ENCODE measurements around the gene NKTR. TPM values are rescaled to one million over a fixed set of nuclear protein-coding genes. Genes with fewer than 3 reads are reported as not detected.

NKTR gene
- total and polyA plus RNA-seq, 2 of the 13 experiments (the other 11 are each of a cell fraction or from before 2014, with no cell fraction given): 41.3 to 59.6 TPM

DNA sequence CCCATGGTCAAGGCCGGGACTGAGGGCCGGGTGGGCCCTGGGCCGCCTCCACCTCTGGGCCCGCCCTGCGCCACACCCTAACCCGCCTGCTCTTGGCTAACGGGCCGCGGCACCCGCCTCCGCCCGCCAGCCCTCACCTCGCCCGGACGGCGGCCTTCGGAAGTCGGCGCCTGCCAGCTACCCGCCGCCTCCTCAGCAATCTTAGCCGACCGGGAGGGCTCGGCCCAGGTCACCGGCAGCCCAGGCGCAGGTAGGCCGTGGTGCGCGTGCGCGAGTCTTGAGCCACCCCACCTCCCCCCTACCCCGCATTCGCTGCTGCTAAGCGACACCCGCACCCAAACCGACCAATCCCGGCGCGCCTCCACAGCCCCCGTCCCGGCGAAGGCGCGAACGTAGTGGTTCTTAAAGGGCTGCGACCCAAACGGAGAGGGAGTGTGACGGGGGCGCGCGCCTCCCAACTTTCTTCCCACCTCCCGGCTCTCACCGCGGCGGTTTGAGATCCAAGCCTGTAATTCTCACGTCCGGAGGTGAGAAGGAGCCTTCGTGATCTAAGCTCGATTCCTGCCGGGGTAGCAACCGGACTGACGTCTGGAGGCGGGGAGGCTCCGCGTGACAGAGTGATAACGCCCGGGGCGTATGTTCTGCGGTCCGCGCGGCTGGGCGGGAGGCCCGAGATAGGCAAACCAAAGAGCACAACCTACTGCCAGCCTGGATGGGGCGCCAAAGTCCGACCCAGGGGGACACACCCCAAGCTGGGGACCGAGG is 18.6 kb upstream of the NKTR start, which contains the start of gene SEC22C (continued):
- TF ChIP-seq, protein P1, sequence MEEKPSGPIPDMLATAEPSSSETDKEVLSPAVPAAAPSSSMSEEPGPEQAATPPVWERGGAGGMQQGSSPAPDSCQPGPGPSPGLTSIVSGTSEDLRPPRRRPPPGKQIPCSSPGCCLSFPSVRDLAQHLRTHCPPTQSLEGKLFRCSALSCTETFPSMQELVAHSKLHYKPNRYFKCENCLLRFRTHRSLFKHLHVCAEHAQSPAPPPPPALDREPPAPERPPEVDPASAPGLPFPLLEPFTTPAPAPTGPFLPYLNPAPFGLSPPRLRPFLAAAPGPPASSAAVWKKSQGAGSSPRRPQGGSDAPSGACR (CRISPR knock-in tag; IDR thresholded peaks at IDR 0.05): no peak
- no peak for TF ChIP-seq CC2D1A (CRISPR knock-in tag; IDR thresholded peaks at IDR 0.05)
- TF ChIP-seq TOE1 (CRISPR knock-in tag; IDR thresholded peaks at IDR 0.05): no peak
- TF ChIP-seq ONECUT2 (CRISPR knock-in tag; IDR thresholded peaks at IDR 0.05): no peak
- TF ChIP-seq RFXAP (CRISPR knock-in tag; IDR thresholded peaks at IDR 0.05; ENCODE audit: borderline replicate concordance): peak; percentile 91; the same call in 1 of the 2 replicates
- TF ChIP-seq ZFP36 (IDR thresholded peaks at IDR 0.05; ENCODE audit: borderline replicate concordance, low read depth, low read length, partially characterized antibody): no peak
- no peak for TF ChIP-seq ELF1 (CRISPR knock-in tag; IDR thresholded peaks at IDR 0.05)
- no peak for TF ChIP-seq ZNF720 (CRISPR knock-in tag; IDR thresholded peaks at IDR 0.05)
- TF ChIP-seq, protein P2, sequence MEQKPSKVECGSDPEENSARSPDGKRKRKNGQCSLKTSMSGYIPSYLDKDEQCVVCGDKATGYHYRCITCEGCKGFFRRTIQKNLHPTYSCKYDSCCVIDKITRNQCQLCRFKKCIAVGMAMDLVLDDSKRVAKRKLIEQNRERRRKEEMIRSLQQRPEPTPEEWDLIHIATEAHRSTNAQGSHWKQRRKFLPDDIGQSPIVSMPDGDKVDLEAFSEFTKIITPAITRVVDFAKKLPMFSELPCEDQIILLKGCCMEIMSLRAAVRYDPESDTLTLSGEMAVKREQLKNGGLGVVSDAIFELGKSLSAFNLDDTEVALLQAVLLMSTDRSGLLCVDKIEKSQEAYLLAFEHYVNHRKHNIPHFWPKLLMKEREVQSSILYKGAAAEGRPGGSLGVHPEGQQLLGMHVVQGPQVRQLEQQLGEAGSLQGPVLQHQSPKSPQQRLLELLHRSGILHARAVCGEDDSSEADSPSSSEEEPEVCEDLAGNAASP (CRISPR knock-in tag; IDR thresholded peaks at IDR 0.05; ENCODE audit: borderline replicate concordance): peak; percentile 15; the same call in 1 of the 2 replicates
- TF ChIP-seq ZNF839 (CRISPR knock-in tag; IDR thresholded peaks at IDR 0.05; ENCODE audit: borderline replicate concordance): no peak
- no peak for TF ChIP-seq TBL1XR1 (IDR thresholded peaks at IDR 0.05; ENCODE audit: borderline replicate concordance, low read length, partially characterized antibody)
- TF ChIP-seq, protein P3, sequence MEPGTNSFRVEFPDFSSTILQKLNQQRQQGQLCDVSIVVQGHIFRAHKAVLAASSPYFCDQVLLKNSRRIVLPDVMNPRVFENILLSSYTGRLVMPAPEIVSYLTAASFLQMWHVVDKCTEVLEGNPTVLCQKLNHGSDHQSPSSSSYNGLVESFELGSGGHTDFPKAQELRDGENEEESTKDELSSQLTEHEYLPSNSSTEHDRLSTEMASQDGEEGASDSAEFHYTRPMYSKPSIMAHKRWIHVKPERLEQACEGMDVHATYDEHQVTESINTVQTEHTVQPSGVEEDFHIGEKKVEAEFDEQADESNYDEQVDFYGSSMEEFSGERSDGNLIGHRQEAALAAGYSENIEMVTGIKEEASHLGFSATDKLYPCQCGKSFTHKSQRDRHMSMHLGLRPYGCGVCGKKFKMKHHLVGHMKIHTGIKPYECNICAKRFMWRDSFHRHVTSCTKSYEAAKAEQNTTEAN (CRISPR knock-in tag; conservative IDR thresholded peaks at IDR 0.05): no peak
- peak; percentile 74; the same call in 1 of the 2 replicates for TF ChIP-seq ZMYM4 (CRISPR knock-in tag; IDR thresholded peaks at IDR 0.05)
- TF ChIP-seq, protein P4, sequence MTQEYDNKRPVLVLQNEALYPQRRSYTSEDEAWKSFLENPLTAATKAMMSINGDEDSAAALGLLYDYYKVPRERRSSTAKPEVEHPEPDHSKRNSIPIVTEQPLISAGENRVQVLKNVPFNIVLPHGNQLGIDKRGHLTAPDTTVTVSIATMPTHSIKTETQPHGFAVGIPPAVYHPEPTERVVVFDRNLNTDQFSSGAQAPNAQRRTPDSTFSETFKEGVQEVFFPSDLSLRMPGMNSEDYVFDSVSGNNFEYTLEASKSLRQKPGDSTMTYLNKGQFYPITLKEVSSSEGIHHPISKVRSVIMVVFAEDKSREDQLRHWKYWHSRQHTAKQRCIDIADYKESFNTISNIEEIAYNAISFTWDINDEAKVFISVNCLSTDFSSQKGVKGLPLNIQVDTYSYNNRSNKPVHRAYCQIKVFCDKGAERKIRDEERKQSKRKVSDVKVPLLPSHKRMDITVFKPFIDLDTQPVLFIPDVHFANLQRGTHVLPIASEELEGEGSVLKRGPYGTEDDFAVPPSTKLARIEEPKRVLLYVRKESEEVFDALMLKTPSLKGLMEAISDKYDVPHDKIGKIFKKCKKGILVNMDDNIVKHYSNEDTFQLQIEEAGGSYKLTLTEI (CRISPR knock-in tag; conservative IDR thresholded peaks at IDR 0.05): no peak
- TF ChIP-seq JUNB (CRISPR knock-in tag; IDR thresholded peaks at IDR 0.05; ENCODE audit: borderline replicate concordance): no peak
- no peak for TF ChIP-seq ZBTB1 (CRISPR knock-in tag; IDR thresholded peaks at IDR 0.05; ENCODE audit: borderline replicate concordance)
- TF ChIP-seq ZNF792 (CRISPR knock-in tag; IDR thresholded peaks at IDR 0.05): peak; percentile 70; the same call in 1 of the 2 replicates
- TF ChIP-seq, protein P5, sequence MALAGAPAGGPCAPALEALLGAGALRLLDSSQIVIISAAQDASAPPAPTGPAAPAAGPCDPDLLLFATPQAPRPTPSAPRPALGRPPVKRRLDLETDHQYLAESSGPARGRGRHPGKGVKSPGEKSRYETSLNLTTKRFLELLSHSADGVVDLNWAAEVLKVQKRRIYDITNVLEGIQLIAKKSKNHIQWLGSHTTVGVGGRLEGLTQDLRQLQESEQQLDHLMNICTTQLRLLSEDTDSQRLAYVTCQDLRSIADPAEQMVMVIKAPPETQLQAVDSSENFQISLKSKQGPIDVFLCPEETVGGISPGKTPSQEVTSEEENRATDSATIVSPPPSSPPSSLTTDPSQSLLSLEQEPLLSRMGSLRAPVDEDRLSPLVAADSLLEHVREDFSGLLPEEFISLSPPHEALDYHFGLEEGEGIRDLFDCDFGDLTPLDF (CRISPR knock-in tag; IDR thresholded peaks at IDR 0.05): peak; percentile 88; the same call in 1 of the 2 replicates
- TF ChIP-seq JUN (CRISPR knock-in tag; IDR thresholded peaks at IDR 0.05): 0 out of 2 replicates have a peak, but pooled peaks have one; percentile 24
- TF ChIP-seq, protein P6, sequence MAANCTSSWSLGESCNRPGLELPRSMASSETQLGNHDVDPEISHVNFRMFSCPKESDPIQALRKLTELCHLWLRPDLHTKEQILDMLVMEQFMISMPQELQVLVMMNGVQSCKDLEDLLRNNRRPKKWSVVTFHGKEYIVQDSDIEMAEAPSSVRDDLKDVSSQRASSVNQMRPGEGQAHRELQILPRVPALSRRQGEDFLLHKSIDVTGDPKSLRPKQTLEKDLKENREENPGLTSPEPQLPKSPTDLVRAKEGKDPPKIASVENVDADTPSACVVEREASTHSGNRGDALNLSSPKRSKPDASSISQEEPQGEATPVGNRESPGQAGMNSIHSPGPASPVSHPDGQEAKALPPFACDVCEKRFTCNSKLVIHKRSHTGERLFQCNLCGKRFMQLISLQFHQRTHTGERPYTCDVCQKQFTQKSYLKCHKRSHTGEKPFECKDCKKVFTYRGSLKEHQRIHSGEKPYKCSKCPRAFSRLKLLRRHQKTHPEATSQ (CRISPR knock-in tag; IDR thresholded peaks at IDR 0.05; ENCODE audit: borderline replicate concordance): no peak
- TF ChIP-seq ZNF484 (CRISPR knock-in tag; IDR thresholded peaks at IDR 0.05; ENCODE audit: borderline replicate concordance, low read depth): no peak
- TF ChIP-seq KAT7 (CRISPR knock-in tag; IDR thresholded peaks at IDR 0.05; ENCODE audit: borderline replicate concordance): peak; percentile 85; the same call in 1 of the 2 replicates
